Measurements from ENCODE around the gene CATSPERZ.

Gene CATSPERZ

DNA sequence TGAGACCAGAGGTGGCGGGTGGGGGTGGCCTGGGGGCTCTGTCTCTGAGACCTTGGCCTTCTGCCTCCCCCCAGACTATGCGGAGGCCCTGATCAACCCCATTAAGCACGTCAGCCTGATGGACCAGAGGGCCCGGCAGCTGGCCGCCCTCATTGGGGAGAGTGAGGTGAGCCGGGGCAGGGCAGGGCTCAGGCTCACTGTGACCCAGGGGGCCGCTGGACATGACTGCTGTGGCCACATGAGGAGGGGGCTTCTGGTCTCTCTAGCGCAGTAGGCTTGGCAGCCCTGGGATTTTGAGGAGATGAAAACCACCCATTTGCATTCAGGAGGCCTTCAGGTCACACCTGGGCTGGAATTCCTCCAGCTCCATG is 36.2 kb upstream of the CATSPERZ start:
- DNase-seq (ENCODE audit: low read depth) = no peak

GRCh38 chr11:64264371-64264852 is 35.7 kb upstream of the CATSPERZ start:
- no peak for DNase-seq (ENCODE audit: low read depth)

DNA sequence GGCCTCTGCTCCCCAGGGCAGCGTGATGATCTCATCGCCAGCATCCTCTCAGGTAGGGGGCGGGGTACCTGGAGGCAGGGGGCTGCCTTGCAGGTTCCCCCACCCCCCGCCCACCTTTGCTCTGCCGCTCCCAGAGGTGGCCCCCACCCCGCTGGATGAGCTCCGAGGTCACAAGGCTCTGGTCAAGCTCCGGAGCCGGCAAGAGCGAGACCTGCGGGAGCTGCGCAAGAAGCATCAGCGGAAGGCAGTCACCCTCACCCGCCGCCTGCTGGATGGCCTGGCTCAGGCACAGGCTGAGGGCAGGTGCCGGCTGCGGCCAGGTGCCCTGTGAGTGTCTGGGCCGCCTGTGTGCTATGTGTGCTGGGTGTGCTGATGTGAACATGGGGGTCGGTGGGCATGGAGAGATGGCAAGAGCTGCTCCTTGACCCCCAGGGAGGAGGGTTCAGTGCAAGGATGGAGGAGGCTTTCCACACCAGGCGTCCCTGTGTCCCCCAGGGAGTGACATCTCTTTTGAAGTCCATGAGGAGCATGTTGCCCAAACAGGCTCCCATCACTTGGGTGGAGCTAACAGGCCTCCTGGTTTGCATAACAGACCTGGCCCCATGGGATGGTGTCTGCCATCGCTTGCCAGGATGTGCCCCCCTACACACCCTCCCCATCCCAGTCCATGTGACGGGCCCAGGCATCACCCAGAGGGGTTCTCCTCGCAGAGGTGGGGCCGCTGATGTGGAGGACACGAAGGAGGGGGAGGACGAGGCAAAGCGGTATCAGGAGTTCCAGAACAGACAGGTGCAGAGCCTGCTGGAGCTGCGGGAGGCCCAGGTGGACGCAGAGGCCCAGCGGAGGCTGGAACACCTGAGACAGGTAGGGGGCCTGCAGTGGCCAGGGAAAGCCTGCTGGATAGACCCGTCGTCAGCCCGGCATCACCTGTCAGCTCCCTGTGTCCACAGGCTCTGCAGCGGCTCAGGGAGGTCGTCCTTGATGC is 34.7 kb upstream of the CATSPERZ start:
- DNase-seq (ENCODE audit: low read depth) = no peak

DNA sequence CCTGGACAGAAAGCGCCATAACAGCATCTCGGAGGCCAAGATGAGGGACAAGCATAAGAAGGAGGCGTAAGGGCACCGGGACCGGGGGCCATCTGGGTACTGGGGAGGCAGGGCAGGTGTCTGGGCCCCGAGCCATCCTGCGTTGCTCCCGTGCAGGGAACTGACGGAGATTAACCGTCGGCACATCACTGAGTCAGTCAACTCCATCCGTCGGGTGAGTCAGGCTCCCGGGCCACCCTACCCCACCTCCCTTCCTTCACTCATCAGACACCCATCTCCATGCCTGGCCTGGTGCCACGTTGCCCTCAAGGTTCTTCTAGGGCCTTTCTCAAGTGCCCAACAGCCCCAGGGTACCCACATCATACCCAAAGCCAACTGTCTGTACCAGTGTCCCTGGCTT is 33.8 kb upstream of the CATSPERZ start:
- DNase-seq (ENCODE audit: low read depth) = no peak

- DNase-seq (ENCODE audit: low read depth) = no peak
These were observed 32.8 kb upstream of the CATSPERZ start for GRCh38 chr11:64267207-64267945.

DNA sequence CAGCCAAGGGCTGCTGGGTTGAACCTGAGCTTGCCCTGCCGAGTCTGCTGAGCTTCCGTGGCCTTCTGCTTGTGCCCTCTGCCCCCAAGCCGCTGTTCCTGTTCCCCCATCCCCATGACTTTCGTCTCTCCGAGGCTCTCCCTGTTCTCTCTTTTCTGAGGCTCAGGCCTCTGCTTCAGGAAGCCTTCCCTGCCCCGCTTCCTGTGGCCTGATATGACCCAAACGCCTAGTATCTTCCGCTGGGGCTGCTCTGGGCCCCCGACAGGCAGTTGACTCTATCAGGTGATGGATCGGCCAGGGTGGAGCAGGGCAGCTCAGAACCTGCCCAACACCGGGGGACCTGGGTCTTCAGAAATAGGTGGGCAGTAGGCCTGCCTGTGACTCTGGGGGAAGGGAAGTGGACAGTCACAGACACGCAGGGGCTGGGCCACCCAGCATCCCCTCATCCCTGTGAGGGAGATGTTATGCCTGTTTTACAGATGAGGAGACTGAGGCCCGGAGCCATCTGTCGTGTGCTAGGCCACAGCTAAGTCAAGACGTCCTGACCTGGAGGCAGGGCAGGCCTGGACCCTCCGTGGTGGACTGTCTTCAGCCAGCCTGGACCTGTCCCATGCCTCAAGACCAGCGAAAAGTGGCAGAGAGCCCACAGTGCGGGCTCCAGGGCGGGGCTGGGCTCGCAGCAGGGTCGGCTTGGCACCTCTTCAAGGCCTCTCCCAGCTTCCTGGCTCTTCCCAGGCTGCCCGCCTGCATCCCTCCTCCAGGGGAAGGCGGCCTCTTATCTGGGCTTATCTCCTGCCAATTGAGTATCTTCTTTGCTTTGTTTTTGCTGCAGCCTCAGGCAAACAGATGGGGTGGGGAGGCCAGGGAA is 31.9 kb upstream of the CATSPERZ start:
- no peak for DNase-seq (ENCODE audit: low read depth)

DNA sequence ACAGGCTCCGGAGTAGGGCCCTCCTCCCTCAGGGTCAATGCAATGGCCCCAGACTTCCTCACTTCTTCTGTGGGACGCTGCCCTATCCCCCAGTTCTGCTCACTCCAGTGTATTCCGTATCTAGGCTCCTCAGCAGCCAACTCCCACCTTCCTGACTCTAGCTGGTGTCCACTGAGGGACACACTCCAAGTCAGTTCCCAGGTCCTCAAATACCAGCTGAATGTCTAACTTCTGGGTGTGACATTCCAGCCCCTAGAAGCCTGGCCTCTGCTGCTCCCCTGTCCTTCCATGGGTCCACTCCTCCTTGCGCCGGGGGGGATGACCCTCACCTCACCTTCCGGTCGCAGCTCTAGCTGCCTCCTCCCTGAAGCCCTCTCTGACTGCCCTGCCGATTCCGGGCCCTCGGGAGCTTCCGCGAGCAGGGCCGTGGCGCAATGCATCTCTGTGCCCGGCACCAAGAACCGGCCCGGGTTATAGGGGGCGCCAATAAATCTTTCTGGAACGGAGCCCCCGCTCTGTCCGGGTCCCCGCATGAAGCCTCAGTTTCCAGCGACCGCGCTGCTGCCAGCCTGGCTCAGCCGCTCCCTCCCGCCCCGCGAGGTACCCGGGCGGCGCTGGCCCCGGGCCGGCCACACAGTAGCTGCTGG is 31.1 kb upstream of the CATSPERZ start:
- DNase-seq (ENCODE audit: low read depth) = peak; percentile 26

- peak; percentile 94 for DNase-seq (ENCODE audit: low read depth)
These were observed 30.5 kb upstream of the CATSPERZ start for GRCh38 chr11:64269540-64270220.

GRCh38 chr11:64275031-64275800 is 24.9 kb upstream of the CATSPERZ start:
- DNase-seq (ENCODE audit: low read depth) = no peak

DNA sequence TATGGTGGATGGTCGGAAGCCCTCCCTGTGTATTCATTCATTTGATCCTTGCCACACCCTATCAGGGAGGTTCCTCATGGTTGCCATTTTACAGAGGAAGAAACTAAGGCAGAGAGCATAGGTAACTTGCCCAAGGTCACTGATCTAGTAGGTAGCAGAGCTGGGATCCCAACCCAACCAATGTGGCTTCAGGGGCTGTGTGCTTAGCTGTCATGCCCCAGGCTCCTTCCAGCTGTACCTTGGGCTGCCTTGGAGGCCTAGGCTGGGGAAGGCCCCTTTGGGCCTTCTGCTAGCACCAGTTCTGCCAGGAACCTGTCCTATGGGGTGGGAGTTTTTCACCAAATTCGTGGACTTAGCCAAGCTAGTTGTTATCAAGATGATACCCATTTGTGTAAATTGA is 24.3 kb upstream of the CATSPERZ start:
- no peak for DNase-seq (ENCODE audit: low read depth)

DNA sequence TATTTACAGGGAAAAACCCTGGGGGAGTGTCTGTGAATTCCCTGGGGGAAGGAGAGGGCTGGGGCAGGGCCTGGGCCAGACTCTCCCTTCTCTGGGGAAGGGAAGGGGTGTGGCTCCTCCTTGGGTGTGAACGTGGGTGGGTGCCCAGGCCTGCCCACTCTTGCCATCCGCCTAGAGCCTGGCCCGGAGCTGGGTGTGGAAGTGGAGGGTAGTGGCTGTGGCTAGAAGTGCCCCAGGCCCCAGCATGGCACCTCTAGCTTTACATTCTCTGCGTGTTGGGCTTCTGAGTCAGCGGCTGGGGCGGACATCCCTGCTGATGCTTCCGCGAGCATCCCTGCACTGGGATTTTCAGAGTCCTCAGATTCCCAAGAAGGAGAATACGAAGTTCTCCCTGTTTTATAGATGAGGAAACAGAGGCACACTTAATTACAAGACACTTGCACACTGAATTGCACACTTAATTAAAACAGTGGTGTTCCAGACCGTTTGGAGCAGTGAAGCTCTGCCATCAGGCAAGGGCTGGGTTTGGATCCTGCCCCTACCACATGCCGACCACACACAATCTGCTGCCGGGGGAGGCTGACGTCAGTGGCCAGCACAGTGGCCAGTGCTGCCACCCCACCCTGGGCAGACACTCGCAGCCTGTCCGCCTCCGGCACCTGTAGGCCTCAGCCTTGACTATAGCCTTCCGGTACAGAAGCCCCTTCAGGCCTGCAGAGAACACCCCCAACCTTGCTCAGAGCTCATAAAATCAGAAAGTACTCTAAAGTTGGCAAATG is 23.3 kb upstream of the CATSPERZ start:
- DNase-seq (ENCODE audit: low read depth) = no peak

DNA sequence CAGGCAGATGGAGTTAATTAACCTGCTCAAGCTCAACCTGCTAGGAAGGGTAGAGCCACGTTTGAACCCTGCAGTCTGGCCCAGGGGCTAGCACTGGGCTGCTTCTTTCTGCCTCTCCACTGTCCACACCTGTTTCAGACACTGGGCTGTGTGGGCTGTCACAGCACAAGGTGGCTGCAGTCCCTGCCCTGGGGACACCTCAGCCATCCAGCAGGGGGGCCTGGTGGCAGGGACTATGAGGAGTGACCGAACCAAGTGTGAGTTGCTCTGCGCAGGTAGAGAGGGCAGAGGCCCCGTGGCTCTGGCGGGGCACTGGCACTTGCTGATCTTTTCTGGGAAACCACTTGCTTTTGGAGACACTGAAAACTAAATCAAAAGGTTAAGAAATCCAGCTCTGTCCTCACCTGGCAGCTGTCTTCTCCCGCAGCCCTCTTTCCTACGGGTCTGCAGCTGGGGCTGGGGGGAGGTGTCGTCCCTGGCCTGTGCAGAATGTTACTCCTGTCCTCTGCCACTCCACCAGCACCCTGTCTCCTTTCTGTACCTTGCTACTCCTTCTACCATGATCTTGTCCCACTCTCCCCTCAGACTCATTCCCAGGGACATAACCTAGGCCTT is 21.5 kb upstream of the CATSPERZ start:
- no peak for DNase-seq (ENCODE audit: low read depth)

GRCh38 chr11:64281957-64282770 is 18.0 kb upstream of the CATSPERZ start:
- DNase-seq (ENCODE audit: low read depth) = no peak

GRCh38 chr11:64283092-64283491 is 17.1 kb upstream of the CATSPERZ start:
- no peak for DNase-seq (ENCODE audit: low read depth)

GRCh38 chr11:64284048-64284961 is 15.9 kb upstream of the CATSPERZ start, which contains the start of gene BAD:
Gene BAD (minus strand): TSS chr11:64284665. CDS start chr11:64284368, 297 bp downstream.
- peak; percentile 86 for DNase-seq (ENCODE audit: low read depth)

- DNase-seq (ENCODE audit: low read depth) = peak; percentile 89
These were observed 14.9 kb upstream of the CATSPERZ start, which contains the start of gene GPR137 for GRCh38 chr11:64284962-64285884. Gene GPR137 (plus strand): TSS chr11:64285848. CDS start chr11:64286525, 677 bp downstream.
